ENCODE measurements around the gene IGF2BP3.

DNA sequence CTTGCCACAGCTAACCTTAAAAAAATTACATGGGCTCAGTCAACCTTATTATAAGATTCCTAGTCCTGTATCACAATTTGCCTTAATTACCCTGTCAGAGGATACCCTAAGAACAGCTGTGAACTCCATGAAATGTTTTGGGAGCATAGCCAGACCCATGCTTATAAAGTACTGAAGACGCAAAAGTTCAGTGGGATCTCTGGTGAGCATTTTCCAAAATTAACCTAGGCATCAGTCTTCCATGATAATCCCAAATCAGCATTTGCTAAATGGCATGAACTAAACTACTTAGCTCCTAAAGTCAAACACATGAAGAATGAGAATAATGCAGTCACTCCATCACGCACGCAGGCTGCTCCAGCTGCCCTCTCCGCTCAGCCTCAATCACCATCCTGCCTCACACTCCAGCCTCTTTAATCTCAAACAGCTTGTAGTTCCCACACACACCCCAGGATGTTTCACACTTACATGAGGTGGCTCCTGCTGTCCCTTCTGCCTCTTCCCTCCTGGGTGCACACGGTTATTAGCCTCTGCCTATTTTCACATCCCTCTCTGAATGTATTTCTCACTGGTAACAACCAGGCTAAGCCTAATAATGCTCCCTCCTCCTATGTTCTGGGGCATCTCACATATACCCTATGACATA, 15.3 kb downstream of the IGF2BP3 start:
- TF ChIP-seq, protein P1, sequence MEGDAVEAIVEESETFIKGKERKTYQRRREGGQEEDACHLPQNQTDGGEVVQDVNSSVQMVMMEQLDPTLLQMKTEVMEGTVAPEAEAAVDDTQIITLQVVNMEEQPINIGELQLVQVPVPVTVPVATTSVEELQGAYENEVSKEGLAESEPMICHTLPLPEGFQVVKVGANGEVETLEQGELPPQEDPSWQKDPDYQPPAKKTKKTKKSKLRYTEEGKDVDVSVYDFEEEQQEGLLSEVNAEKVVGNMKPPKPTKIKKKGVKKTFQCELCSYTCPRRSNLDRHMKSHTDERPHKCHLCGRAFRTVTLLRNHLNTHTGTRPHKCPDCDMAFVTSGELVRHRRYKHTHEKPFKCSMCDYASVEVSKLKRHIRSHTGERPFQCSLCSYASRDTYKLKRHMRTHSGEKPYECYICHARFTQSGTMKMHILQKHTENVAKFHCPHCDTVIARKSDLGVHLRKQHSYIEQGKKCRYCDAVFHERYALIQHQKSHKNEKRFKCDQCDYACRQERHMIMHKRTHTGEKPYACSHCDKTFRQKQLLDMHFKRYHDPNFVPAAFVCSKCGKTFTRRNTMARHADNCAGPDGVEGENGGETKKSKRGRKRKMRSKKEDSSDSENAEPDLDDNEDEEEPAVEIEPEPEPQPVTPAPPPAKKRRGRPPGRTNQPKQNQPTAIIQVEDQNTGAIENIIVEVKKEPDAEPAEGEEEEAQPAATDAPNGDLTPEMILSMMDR (IDR thresholded peaks at IDR 0.05), result no peak
- TF ChIP-seq ZFX (IDR thresholded peaks at IDR 0.05; ENCODE audit: borderline replicate concordance), result no peak

Data from 22Rv1 (cell line).